Esophagus squamous epithelium (tissue), 4 donors: ENCODE measurements around the gene URGCP.

Experiments used
- CTCF ChIP-seq, 6 experiments: fragments of 450-650 bp in 4 of 6; fragments of 200-600 bp in 2 of 6; sonication (generic) in 2 of 6; IDR thresholded peaks; one replicate each; pipeline ENCODE4 v1.5.1; 2016 to 2019; ENCODE audit warnings: antibody characterized with exemption in 6 of 6, mild to moderate bottlenecking in 4 of 6, moderate library complexity in 4 of 6
- POLR2A ChIP-seq, 4 donors: fragments of 450-650 bp; IDR thresholded peaks; one replicate each; pipeline ENCODE4 v1.6.1; 2017; ENCODE audit warnings: antibody characterized with exemption in 4 of 4, mild to moderate bottlenecking in 4 of 4, moderate library complexity in 3 of 4

- TF ChIP-seq CTCF (IDR thresholded peaks at IDR 0.05) (no peak), POLR2A (IDR thresholded peaks at IDR 0.05) (no peak)
Observed at GRCh38 chr7:43921423-43921822, 15.0 kb upstream of the URGCP start.
